Uterus (tissue), 4 donors: ENCODE data around the gene CWC27. TPM values are rescaled to one million over a fixed set of nuclear protein-coding genes. Genes with fewer than 3 reads are reported as not detected.

Source experiments
- DNase-seq, 2 donors: peaks; one replicate each; pipeline ENCODE4 v3.0.0-alpha.2; 2019 to 2020
- H3K27ac ChIP-seq, 2 donors: fragments of 200-600 bp; sonication (generic); 1 replicate in 1 of 2; 2 replicates in 1 of 2; pipeline ENCODE4 v1.5.1; 2016 to 2018
- H3K27me3 ChIP-seq, 2 donors: fragments of 200-600 bp; sonication (generic); one replicate each; pipeline ENCODE4 v1.5.1; 2018 to 2019; ENCODE audit warnings: control low read depth in 1 of 2
- H3K36me3 ChIP-seq, 2 donors: fragments of 200-600 bp; sonication (generic); one replicate each; pipeline ENCODE4 v1.5.1; 2019; ENCODE audit warnings: control low read depth in 1 of 2
- H3K4me1 ChIP-seq, 2 donors: fragments of 200-600 bp; sonication (generic); one replicate each; pipeline ENCODE4 v1.5.1; 2018 to 2019; ENCODE audit warnings: control low read depth in 1 of 2
- H3K4me3 ChIP-seq, 2 donors: fragments of 200-600 bp; sonication (generic); 1 replicate in 1 of 2; 2 replicates in 1 of 2; pipeline ENCODE4 v1.5.1; 2018 to 2019; ENCODE audit warnings: mild to moderate bottlenecking in 1 of 2
- H3K9me3 ChIP-seq, 2 donors: fragments of 200-600 bp; sonication (generic); one replicate each; pipeline ENCODE4 v1.5.1; 2019; ENCODE audit warnings: control low read depth in 1 of 2
- CTCF ChIP-seq, 4 experiments: fragments of 200-600 bp in 2 of 4; fragments of 450-650 bp in 2 of 4; sonication (generic) in 2 of 4; IDR thresholded peaks; one replicate each; pipeline ENCODE4 v1.5.1; 2016 to 2019; ENCODE audit warnings: antibody characterized with exemption in 4 of 4, mild to moderate bottlenecking in 2 of 4, moderate library complexity in 1 of 4
- POLR2A ChIP-seq, 2 donors: fragments of 450-650 bp; IDR thresholded peaks; one replicate each; pipeline ENCODE4 v1.6.1; 2016; ENCODE audit warnings: antibody characterized with exemption in 2 of 2, mild to moderate bottlenecking in 1 of 2, moderate library complexity in 1 of 2
- intact Hi-C: fragments of 100-400 bp; cut with DNase I; formaldehyde crosslinking; loops from one replicate; pipeline ENCODE4 v1.15.1; 2023; ENCODE audit warnings: low total_unique reads
- total RNA-seq, 4 donors: library from RNA; depleted of rRNA in 3 of 4; stranded (reverse); fragments of >200 nt in 3 of 4; gene quantifications; one replicate each; pipeline versions ENCODE4 v1.1.0 to v1.2.4, GENCODE V29; 2014 to 2023
- donor health status: DM: yes; HTN: yes; CAD: no.

CWC27 gene
- total RNA-seq, 4 donors from 2014 or later, result 7.6 to 28.2 (median 24.2) TPM

DNA sequence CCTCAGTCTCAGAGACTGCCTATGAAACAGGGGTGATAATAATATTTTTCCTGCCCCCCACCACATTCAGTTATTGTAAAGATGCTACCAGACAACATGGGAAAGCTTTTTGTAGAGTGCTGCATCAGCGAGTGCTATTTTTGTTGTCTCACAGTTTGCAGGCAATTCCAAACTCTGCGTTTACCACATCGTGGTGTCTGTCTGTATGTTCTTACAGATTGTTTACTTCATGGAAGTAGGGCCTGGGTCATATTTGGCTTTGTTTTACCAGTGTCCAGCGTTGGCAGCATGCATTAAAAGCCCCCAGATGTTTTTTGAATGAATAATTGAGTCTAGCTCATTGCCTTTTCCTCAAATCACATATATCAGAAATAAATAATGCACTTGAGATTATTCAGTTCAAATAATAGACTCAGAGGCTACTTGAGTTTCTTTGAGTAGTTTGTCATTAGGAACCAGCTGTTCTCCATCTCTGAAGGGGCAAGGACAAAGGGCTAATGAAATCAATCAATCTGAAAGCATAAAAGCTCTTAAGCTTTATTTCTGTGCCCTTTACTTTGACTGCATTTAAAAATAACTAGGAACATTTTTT is 243.7 kb downstream of the CWC27 start:
- H3K27ac ChIP-seq, result peak overlapping the region; percentile 20 to 23
- H3K27me3 ChIP-seq, result no peaks in the 10 kb centered on the region
- intact Hi-C loops, result no loop called here
- TF ChIP-seq CTCF (IDR thresholded peaks at IDR 0.05) (no peak), POLR2A (IDR thresholded peaks at IDR 0.05) (no peak)
- no peaks in the 10 kb centered on the region for H3K9me3 ChIP-seq
- no peak for DNase-seq
- peaks cover 0 to 16% of the 10 kb centered on the region in 2 donors for H3K4me1 ChIP-seq
- no peak overlapping the region for H3K4me3 ChIP-seq
- H3K36me3 ChIP-seq, result no peaks in the 10 kb centered on the region

DNA sequence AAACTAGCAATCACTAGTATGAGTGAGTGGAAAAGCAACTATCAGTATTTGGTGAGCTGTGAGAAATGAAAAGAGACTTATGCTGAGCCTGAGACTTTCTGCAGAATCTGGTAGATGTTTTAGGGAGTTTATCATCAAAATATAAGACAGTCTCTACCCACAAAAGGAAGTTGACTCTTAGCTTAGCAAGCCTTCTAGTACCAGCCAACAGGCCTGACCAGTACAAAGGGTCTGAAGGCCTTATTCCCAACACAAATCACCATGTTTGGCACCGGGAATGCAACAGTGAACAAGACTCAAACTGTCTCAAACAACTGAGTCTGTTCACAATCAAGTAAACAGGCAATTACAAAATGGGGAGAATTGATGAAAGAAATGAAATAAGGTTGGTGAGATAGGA is 244.4 kb downstream of the CWC27 start:
- intact Hi-C loops, result no loop called here
- H3K27me3 ChIP-seq, result no peaks in the 10 kb centered on the region
- H3K9me3 ChIP-seq, result no peaks in the 10 kb centered on the region
- H3K27ac ChIP-seq, result peak overlapping the region; percentile 23 to 25
- H3K36me3 ChIP-seq, result no peaks in the 10 kb centered on the region
- H3K4me3 ChIP-seq, result no peak overlapping the region
- DNase-seq, result no peak
- no peak for TF ChIP-seq CTCF (IDR thresholded peaks at IDR 0.05)
- TF ChIP-seq POLR2A (IDR thresholded peaks at IDR 0.05), result no peak
- H3K4me1 ChIP-seq, result peaks cover 0 to 16% of the 10 kb centered on the region in 2 donors

- intact Hi-C loops, result no loop called here
- Histone ChIP-seq H3K27ac (peak overlapping the region; percentile 37 to 46), H3K4me1 (peaks cover 0 to 16% of the 10 kb centered on the region in 2 donors), H3K9me3 (no peaks in the 10 kb centered on the region), H3K27me3 (no peaks in the 10 kb centered on the region), H3K36me3 (no peaks in the 10 kb centered on the region), H3K4me3 (no peak overlapping the region)
- TF ChIP-seq CTCF (IDR thresholded peaks at IDR 0.05) (no peak), POLR2A (IDR thresholded peaks at IDR 0.05) (no peak)
- no peak for DNase-seq
Measured at GRCh38 chr5:65014769-65015168, 246.0 kb downstream of the CWC27 start.

- Histone ChIP-seq H3K4me1 (peaks cover 0 to 16% of the 10 kb centered on the region in 2 donors), H3K27ac (no peak overlapping the region)
Measured at GRCh38 chr5:65015767-65016166, 247.0 kb downstream of the CWC27 start.

GRCh38 chr5:65017636-65018035 is 248.9 kb downstream of the CWC27 start:
- no peak for DNase-seq
- H3K4me3 ChIP-seq, result no peak overlapping the region
- no peak for TF ChIP-seq CTCF (IDR thresholded peaks at IDR 0.05)
- no peak for TF ChIP-seq POLR2A (IDR thresholded peaks at IDR 0.05)
- peaks cover 0 to 16% of the 10 kb centered on the region in 2 donors for H3K4me1 ChIP-seq
- H3K36me3 ChIP-seq, result no peaks in the 10 kb centered on the region
- intact Hi-C loops, result no loop called here
- H3K9me3 ChIP-seq, result no peaks in the 10 kb centered on the region
- H3K27ac ChIP-seq, result no peak overlapping the region
- H3K27me3 ChIP-seq, result no peaks in the 10 kb centered on the region

More at GRCh38 chr5:65015767-65016166, 247.0 kb downstream of the CWC27 start:
- H3K27me3 ChIP-seq, result no peaks in the 10 kb centered on the region
- no peaks in the 10 kb centered on the region for H3K9me3 ChIP-seq
- TF ChIP-seq CTCF (IDR thresholded peaks at IDR 0.05), result no peak
- TF ChIP-seq POLR2A (IDR thresholded peaks at IDR 0.05), result no peak
- intact Hi-C loops, result no loop called here
- no peak for DNase-seq
- H3K4me3 ChIP-seq, result no peak overlapping the region
- no peaks in the 10 kb centered on the region for H3K36me3 ChIP-seq
